Endodermal cell (in vitro differentiated cells): ENCODE results near the gene MAGEA3. TPM values are rescaled to one million over a fixed set of nuclear protein-coding genes. Genes with fewer than 3 reads are reported as not detected.
"Not testable (repeated sequence)": the region's sequence is repeated elsewhere in the genome, so short reads cannot be mapped to it uniquely, and the experiment has no call there.

Experiments
- DNase-seq: peaks from one replicate; pipeline ENCODE4 v3.0.0-alpha.2; 2017
- H3K27ac ChIP-seq: 2 replicates; pipeline ENCODE4 v1.5.1; 2013; ENCODE audit warnings: mild to moderate bottlenecking, low read depth, low read length, moderate library complexity
- H3K27me3 ChIP-seq: 2 replicates; pipeline ENCODE4 v1.6.1; 2013; ENCODE audit warnings: mild to moderate bottlenecking, low read length, moderate library complexity; ENCODE audit not compliant: insufficient read depth, control insufficient read depth, poor library complexity, severe bottlenecking
- H3K36me3 ChIP-seq: 2 replicates; pipeline ENCODE4 v1.7.0; 2013; ENCODE audit warnings: mild to moderate bottlenecking, low read length, moderate library complexity; ENCODE audit not compliant: control insufficient read depth, insufficient read depth
- H3K4me1 ChIP-seq: one replicate; pipeline ENCODE4 v1.7.0; 2013; ENCODE audit warnings: low read length; ENCODE audit not compliant: control insufficient read depth, insufficient read depth
- H3K4me3 ChIP-seq: 2 replicates; pipeline ENCODE4 v1.5.1; 2013; ENCODE audit warnings: mild to moderate bottlenecking, low read length, moderate library complexity
- H3K9ac ChIP-seq: 2 replicates; pipeline ENCODE4 v1.6.1; 2013; ENCODE audit warnings: mild to moderate bottlenecking, low read length, moderate library complexity; ENCODE audit not compliant: poor library complexity, severe bottlenecking; ENCODE audit errors: extremely low read depth
- H3K9me3 ChIP-seq: 2 replicates; pipeline ENCODE4 v1.6.1; 2013; ENCODE audit warnings: mild to moderate bottlenecking, low read length, moderate library complexity; ENCODE audit not compliant: control insufficient read depth
- H3K27ac Mint-ChIP-seq: 2 replicates; pipeline ENCODE4 v1.8.0; 2020; ENCODE audit warnings: mixed read lengths
- H3K27me3 Mint-ChIP-seq: 2 replicates; pipeline ENCODE4 v1.8.0; 2021; ENCODE audit warnings: mild to moderate bottlenecking, mixed read lengths; ENCODE audit not compliant: insufficient read depth
- H3K36me3 Mint-ChIP-seq: 2 replicates; pipeline ENCODE4 v1.8.0; 2020; ENCODE audit warnings: low read depth, mixed read lengths
- H3K4me1 Mint-ChIP-seq: 2 replicates; pipeline ENCODE4 v1.8.0; 2020; ENCODE audit warnings: mixed read lengths
- H3K4me3 Mint-ChIP-seq: 2 replicates; pipeline ENCODE4 v1.8.0; 2020; ENCODE audit warnings: mild to moderate bottlenecking, moderate library complexity, mixed read lengths
- H3K9me3 Mint-ChIP-seq: 2 replicates; pipeline ENCODE4 v1.8.0; 2020; ENCODE audit warnings: mild to moderate bottlenecking, mixed read lengths
- WGBS, 2 experiments: methylation state at CpG; one replicate each; pipeline versions ENCODE4 v1.1.5 to v1.1.7; 2013; ENCODE audit warnings: missing lambda C conversion rate in 2 of 2, mixed read lengths in 1 of 2; ENCODE audit not compliant: insufficient coverage in 1 of 2, insufficient read length in 1 of 2; 5-methylcytosine and 5-hydroxymethylcytosine counted together
- total RNA-seq, 2 donors: library from RNA; stranded (reverse); fragmentation: NEBNext Ultra II Directional in 1 of 2; extraction: Animal tissue kit (Norgen Biotek cat#: 25700) in 1 of 2; gene quantifications; 2 replicates in 1 of 2; 3 replicates in 1 of 2; pipeline ENCODE4 v1.2.1, GENCODE V29; 2021
- TF ChIP-seq, protein P1 (sequence below): fragments of 200-600 bp; sonication (generic); conservative IDR thresholded peaks from 2 replicates; pipeline ENCODE4 v1.5.0; 2021; ENCODE audit warnings: antibody characterized with exemption, mild to moderate bottlenecking

Gene MAGEA3
- total RNA-seq, 2 donors from 2014 or later: not detected

DNA sequence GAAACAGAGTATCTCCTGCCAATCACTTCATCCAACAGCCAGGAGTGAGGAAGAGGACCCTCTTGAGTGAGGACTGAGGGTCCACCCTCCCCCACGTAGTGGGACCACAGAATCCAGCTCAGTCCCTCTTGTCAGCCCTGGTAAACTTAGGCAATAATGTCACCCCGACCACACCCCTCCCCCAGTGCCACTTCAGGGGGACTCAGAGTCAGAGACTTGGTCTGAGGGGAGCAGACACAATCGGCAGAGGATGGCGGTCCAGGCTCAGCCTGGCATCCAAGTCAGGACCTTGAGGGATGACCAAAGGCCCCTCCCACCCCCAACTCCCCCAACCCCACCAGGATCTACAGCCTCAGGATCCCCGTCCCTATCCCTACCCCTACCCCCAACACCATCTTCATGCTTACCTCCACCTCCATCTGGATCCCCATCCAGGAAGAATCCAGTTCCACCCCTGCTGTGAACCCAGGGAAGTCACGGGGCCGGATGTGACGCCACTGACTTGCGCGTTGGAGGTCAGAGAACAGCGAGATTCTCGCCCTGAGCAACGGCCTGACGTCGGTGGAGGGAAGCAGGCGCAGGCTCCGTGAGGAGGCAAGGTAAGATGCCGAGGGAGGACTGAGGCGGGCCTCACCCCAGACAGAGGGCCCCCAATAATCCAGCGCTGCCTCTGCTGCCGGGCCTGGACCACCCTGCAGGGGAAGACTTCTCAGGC is 34.8 kb downstream of the MAGEA3 start, which contains the start of the genes CSAG1 and MAGEA12:
TSS of gene CSAG1 (minus strand) at position 461 of the 715 bp plus-strand sequence. CDS start 1,261 bp downstream, outside the sequence.
TSS of gene MAGEA12 (plus strand) at position 497 of the 715 bp plus-strand sequence. CDS start 2,405 bp downstream, outside the sequence.
- DNase-seq: no peak
- WGBS, 2 experiments: 94% methylated on average over 7 of the region's 21 CpGs; no CpG with 5 or more reads in 1 of the 2 experiments
- Mint-ChIP-seq H3K9me3 (peaks cover 52% of the 10 kb centered on the region), H3K27ac (no peak within 1 kb of the TSS), H3K27me3 (peaks cover 3% of the 10 kb centered on the region), H3K4me3 (no peak within 1 kb of the TSS), H3K4me1 (no peaks in the 10 kb centered on the region), H3K36me3 (no peaks in the 10 kb centered on the region)
- TF ChIP-seq, protein P1, sequence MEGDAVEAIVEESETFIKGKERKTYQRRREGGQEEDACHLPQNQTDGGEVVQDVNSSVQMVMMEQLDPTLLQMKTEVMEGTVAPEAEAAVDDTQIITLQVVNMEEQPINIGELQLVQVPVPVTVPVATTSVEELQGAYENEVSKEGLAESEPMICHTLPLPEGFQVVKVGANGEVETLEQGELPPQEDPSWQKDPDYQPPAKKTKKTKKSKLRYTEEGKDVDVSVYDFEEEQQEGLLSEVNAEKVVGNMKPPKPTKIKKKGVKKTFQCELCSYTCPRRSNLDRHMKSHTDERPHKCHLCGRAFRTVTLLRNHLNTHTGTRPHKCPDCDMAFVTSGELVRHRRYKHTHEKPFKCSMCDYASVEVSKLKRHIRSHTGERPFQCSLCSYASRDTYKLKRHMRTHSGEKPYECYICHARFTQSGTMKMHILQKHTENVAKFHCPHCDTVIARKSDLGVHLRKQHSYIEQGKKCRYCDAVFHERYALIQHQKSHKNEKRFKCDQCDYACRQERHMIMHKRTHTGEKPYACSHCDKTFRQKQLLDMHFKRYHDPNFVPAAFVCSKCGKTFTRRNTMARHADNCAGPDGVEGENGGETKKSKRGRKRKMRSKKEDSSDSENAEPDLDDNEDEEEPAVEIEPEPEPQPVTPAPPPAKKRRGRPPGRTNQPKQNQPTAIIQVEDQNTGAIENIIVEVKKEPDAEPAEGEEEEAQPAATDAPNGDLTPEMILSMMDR: no peak
- Histone ChIP-seq H3K27ac (no peak within 1 kb of the TSS), H3K27me3 (no peaks in the 10 kb centered on the region), H3K4me3 (no peak within 1 kb of the TSS), H3K4me1 (no peaks in the 10 kb centered on the region), H3K9ac (no peak within 1 kb of the TSS), H3K36me3 (no peaks in the 10 kb centered on the region), H3K9me3 (no peaks in the 10 kb centered on the region)

DNA sequence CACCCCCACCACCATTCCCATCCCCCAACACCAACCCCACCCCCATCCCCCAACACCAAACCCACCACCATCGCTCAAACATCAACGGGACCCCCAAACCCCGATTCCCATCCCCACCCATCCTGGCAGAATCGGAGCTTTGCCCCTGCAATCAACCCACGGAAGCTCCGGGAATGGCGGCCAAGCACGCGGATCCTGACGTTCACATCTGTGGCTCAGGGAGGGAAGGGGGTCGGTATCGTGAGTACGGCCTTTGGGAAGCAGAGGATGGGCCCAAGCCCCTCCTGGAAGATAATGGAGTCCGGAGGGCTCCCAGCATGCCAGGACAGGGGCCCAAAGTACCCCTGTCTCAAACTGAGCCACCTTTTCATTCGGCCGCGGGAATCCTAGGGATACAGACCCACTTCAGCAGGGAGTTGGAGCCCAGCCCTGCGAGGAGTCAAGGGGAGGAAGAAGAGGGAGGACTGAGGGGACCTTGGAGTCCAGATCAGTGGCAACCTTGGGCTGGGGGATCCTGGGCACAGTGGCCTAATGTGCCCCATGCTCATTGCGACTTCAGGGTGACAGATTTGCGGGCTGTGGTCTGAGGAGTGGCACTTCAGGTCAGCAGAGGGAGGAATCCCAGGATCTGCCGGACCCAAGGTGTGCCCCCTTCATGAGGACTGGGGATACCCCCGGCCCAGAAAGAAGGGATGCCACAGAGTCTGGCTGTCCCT is 35.7 kb downstream of the MAGEA3 start:
- H3K9me3 Mint-ChIP-seq: peaks cover 52% of the 10 kb centered on the region
- not testable (repeated sequence) for H3K4me3 ChIP-seq, H3K9me3 ChIP-seq, H3K9ac ChIP-seq, H3K36me3 ChIP-seq, H3K4me3 Mint-ChIP-seq, H3K4me1 Mint-ChIP-seq, H3K27ac Mint-ChIP-seq, H3K27me3 Mint-ChIP-seq, H3K4me1 ChIP-seq, DNase-seq, H3K36me3 Mint-ChIP-seq, H3K27ac ChIP-seq, H3K27me3 ChIP-seq
- WGBS, 2 experiments: 96 to 97% methylated on average over 5 to 22 of the region's 22 CpGs

DNA sequence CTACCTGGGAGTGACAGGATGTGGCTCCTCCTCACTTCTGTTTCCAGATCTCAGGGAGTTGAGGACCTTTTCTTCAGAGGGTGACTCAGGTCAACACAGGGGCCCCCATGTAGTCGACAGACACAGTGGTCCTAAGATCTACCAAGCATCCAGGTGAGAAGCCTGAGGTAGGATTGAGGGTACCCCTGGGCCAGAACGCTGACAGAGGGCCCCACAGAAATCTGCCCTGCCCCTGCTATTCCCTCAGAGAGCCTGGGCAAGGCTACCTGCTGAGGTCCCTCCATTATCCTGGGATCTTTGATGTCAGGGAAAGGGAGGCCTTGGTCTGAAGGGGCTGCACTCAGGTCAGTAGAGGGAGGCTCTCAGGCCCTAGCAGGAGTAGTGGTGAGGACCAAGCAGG is 36.5 kb downstream of the MAGEA3 start:
- H3K9me3 ChIP-seq: no peaks in the 10 kb centered on the region
- H3K27ac Mint-ChIP-seq: no peak overlapping the region
- no peak overlapping the region for H3K27ac ChIP-seq
- 96% methylated on average over 2 of the region's 2 CpGs; no CpG with 5 or more reads in 1 of the 2 experiments for WGBS, 2 experiments
- H3K4me3 ChIP-seq: no peak overlapping the region
- peaks cover 60% of the 10 kb centered on the region for H3K9me3 Mint-ChIP-seq
- H3K4me1 Mint-ChIP-seq: no peaks in the 10 kb centered on the region
- H3K36me3 Mint-ChIP-seq: no peaks in the 10 kb centered on the region
- H3K27me3 Mint-ChIP-seq: peaks cover 3% of the 10 kb centered on the region
- H3K4me3 Mint-ChIP-seq: no peak overlapping the region
- TF ChIP-seq, protein P1: no peak
- H3K4me1 ChIP-seq: no peaks in the 10 kb centered on the region
- no peaks in the 10 kb centered on the region for H3K36me3 ChIP-seq
- H3K9ac ChIP-seq: no peak overlapping the region
- no peaks in the 10 kb centered on the region for H3K27me3 ChIP-seq
- no peak for DNase-seq
